IMR-90 (cell line): ENCODE data around the gene ATP6V1E1.

ENCODE experiments used
- CTCF ChIP-seq: conservative IDR thresholded peaks from 2 replicates; pipeline ENCODE4 v1.5.1; 2012; ENCODE audit warnings: mild to moderate bottlenecking, low read depth, low read length, improper control_type of control experiment
- ELK1 ChIP-seq: fragments of 150-350 bp; IDR thresholded peaks from 2 replicates; pipeline ENCODE4 v1.6.1; 2016; ENCODE audit warnings: low read depth, mild to moderate bottlenecking, low read length, moderate library complexity, borderline replicate concordance
- POLR2A ChIP-seq: IDR thresholded peaks from 2 replicates; pipeline ENCODE4 v1.6.1; 2012; ENCODE audit warnings: mild to moderate bottlenecking, low read depth, low read length
- RAD21 ChIP-seq: IDR thresholded peaks from 2 replicates; pipeline ENCODE4 v1.6.1; 2012; ENCODE audit warnings: low read length, improper control_type of control experiment
- SMC3 ChIP-seq: fragments of 150-350 bp; IDR thresholded peaks from 2 replicates; pipeline ENCODE4 v1.6.1; 2016; ENCODE audit warnings: low read depth, mild to moderate bottlenecking, antibody characterized with exemption, low read length, moderate library complexity
- USF2 ChIP-seq: fragments of 150-350 bp; IDR thresholded peaks from 2 replicates; pipeline ENCODE4 v1.6.1; 2017; ENCODE audit warnings: mild to moderate bottlenecking, antibody characterized with exemption, low read length, low read depth

- TF ChIP-seq POLR2A (no peak), CTCF (no peak), RAD21 (no peak), USF2 (no peak), SMC3 (no peak), ELK1 (no peak)
Measured at GRCh38 chr22:17606496-17606895, 22.1 kb downstream of the ATP6V1E1 start.
